ENCODE data around the gene DOK4.
"Not testable (repeated sequence)": the region's sequence is repeated elsewhere in the genome, so short reads cannot be mapped to it uniquely, and the experiment has no call there.

The DOK4 gene

DNA sequence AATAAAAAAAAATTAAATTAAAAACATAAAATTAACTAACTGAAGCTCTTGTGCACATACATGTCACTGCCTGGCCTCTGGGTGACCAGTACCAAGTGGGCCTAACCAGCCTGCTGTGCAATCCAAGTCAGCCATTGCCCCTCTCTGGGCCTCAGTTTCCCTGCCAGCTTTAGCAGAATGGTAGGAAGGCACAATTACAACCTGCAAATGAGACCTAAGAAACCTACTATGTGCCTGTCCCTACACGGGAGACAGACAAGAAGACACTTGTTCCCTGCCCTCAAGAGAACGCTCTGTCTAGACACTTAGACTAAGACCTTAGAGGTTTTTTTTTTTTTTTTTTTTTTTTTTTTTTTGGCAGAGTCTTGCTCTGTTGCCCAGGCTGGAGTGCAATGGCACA, 40.8 kb downstream of the DOK4 start:
- H3K4me1 Mint-ChIP-seq = peaks cover 22% of the 10 kb centered on the region
- H3K4me3 Mint-ChIP-seq = peak overlapping the region in 2 of 3 experiments; percentile 64 to 74
- H3K9me3 Mint-ChIP-seq = peaks cover 3% of the 10 kb centered on the region
- H3K27ac Mint-ChIP-seq = no peak overlapping the region
- H3K36me3 Mint-ChIP-seq (ENCODE audit: low read depth) = peaks cover 26% of the 10 kb centered on the region
- no peaks in the 10 kb centered on the region for H3K27me3 Mint-ChIP-seq (ENCODE audit: low read depth)
- TF ChIP-seq, protein P1, sequence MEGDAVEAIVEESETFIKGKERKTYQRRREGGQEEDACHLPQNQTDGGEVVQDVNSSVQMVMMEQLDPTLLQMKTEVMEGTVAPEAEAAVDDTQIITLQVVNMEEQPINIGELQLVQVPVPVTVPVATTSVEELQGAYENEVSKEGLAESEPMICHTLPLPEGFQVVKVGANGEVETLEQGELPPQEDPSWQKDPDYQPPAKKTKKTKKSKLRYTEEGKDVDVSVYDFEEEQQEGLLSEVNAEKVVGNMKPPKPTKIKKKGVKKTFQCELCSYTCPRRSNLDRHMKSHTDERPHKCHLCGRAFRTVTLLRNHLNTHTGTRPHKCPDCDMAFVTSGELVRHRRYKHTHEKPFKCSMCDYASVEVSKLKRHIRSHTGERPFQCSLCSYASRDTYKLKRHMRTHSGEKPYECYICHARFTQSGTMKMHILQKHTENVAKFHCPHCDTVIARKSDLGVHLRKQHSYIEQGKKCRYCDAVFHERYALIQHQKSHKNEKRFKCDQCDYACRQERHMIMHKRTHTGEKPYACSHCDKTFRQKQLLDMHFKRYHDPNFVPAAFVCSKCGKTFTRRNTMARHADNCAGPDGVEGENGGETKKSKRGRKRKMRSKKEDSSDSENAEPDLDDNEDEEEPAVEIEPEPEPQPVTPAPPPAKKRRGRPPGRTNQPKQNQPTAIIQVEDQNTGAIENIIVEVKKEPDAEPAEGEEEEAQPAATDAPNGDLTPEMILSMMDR (IDR thresholded peaks at IDR 0.05; ENCODE audit: unreplicated experiment in 3 of 3) = no peak

DNA sequence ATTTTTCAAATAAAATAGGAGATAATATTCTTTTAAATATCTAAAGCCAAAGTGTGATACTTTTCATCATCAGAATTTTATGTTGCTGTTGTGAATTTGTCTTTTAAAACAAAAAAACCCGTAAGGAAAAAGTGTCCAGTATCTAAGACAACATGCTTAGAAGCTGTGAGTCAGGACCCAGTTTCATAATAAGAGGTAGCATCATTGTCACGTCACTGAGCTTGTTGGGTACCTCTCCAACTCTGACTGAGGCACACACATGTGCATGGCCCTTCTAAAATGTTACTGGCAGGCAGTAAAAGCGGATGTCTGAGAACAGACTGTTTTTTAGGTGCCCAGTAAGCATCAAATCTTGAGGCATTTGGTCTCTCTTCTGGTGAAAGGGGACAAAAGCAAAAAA, 41.6 kb downstream of the DOK4 start:
- TF ChIP-seq, protein P1 (IDR thresholded peaks at IDR 0.05; ENCODE audit: unreplicated experiment in 3 of 3) = no peak

DNA sequence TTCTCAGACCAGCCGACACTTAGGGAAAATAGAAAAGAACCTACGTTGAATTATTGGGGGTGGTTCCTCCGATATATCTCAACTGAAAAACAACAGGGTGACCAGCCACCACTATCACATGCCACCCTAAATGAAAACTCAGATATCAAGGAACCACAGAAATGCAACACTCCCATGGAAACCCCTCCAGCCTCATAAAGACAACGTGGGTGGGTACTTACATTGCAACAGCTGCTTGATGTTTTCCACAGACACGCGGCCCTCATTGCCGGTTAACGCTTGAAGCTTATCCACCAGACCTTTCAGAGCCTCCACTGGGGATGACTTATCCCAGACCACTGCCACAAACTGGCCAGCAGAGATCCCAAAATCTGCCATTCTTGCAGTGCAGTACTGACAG, 45.7 kb downstream of the DOK4 start:
- H3K27ac Mint-ChIP-seq; H3K4me1 Mint-ChIP-seq; H3K9me3 Mint-ChIP-seq; H3K27me3 Mint-ChIP-seq (ENCODE audit: low read depth); H3K4me3 Mint-ChIP-seq: not testable (repeated sequence)
- H3K36me3 Mint-ChIP-seq (ENCODE audit: low read depth) = peaks cover 61% of the 10 kb centered on the region

More for the DNA sequence above, 41.6 kb downstream of the DOK4 start:
- H3K36me3 Mint-ChIP-seq (ENCODE audit: low read depth) = peaks cover 34% of the 10 kb centered on the region
- peaks cover 22% of the 10 kb centered on the region for H3K4me1 Mint-ChIP-seq
- H3K27ac Mint-ChIP-seq = peak overlapping the region; percentile 55 to 81 (median 57)
- no peaks in the 10 kb centered on the region for H3K27me3 Mint-ChIP-seq (ENCODE audit: low read depth)
- H3K4me3 Mint-ChIP-seq = peak overlapping the region; percentile 60 to 72 (median 70)
- H3K9me3 Mint-ChIP-seq = peaks cover 6% of the 10 kb centered on the region

DNA sequence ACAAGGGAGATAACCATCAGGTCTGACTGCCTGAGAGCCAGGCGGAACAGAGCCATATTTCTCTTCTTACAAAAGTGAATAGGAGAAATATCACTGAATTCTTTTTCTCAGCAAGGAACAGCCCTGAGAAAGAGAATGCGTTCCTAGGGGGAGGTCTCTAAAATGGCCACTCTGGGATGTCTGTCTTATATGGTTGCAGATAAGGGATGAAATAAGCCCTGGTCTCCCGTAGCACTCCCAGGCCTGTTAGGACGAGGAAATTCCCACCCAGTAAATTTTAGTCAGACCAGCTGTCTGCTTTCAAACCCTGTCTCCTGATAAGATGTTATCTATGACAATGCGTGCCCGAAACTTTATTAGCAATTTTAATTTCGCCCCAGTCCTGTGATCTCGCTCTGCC, 46.3 kb downstream of the DOK4 start:
- H3K27me3 Mint-ChIP-seq (ENCODE audit: low read depth); H3K4me1 Mint-ChIP-seq; H3K4me3 Mint-ChIP-seq; H3K27ac Mint-ChIP-seq; H3K9me3 Mint-ChIP-seq: not testable (repeated sequence)
- H3K36me3 Mint-ChIP-seq (ENCODE audit: low read depth) = peaks cover 65% of the 10 kb centered on the region

DNA sequence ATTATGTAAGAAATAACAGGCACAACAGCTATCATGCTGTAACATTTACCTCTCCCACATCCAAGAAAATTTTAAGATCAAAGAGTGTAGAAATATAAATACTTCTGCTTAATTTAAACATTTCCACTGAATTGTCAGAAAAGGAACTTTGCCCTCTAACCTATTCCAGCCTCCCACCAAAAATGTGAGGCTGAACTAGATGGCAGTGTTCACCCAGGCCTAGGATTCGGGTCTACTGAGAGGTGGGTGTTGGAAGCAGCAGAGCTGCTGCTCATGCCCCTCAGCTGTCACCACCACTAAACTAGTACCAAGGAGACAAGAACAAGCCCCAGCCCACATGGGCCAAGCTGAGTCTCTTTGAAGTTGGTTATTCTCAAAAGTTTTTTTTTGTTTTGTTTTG, 50.5 kb downstream of the DOK4 start:
- no peaks in the 10 kb centered on the region for H3K27me3 Mint-ChIP-seq (ENCODE audit: low read depth)
- H3K27ac Mint-ChIP-seq = no peak overlapping the region
- H3K9me3 Mint-ChIP-seq = peaks cover 3% of the 10 kb centered on the region
- TF ChIP-seq, protein P1 (IDR thresholded peaks at IDR 0.05; ENCODE audit: unreplicated experiment in 3 of 3) = no peak
- H3K36me3 Mint-ChIP-seq (ENCODE audit: low read depth) = peaks cover 74% of the 10 kb centered on the region
- no peaks in the 10 kb centered on the region for H3K4me1 Mint-ChIP-seq
- no peak overlapping the region for H3K4me3 Mint-ChIP-seq

DNA sequence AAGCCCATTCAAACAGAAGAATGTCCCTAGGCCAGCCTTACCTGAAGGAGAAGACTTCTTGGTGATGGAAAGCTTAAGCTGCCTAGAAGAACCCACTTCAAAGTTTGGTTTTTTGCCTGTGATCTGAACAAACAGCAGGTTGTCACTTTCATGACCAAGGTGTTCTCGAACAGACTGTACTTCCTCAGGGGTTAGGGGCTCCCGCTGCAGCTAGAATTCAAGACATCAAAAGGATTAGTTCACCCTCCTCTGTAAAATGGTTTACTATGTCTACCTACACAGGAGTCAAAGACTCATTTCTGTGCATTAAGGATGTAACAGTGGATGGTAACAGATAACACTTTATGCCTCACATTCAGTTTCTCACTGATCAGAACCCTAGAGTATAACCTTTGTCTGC, 52.3 kb downstream of the DOK4 start:
- Mint-ChIP-seq H3K4me1 (no peaks in the 10 kb centered on the region), H3K36me3 (ENCODE audit: low read depth) (peaks cover 71% of the 10 kb centered on the region), H3K27ac (no peak overlapping the region), H3K27me3 (ENCODE audit: low read depth) (no peaks in the 10 kb centered on the region), H3K9me3 (no peaks in the 10 kb centered on the region), H3K4me3 (no peak overlapping the region)
- TF ChIP-seq, protein P1 (IDR thresholded peaks at IDR 0.05; ENCODE audit: unreplicated experiment in 3 of 3) = no peak

DNA sequence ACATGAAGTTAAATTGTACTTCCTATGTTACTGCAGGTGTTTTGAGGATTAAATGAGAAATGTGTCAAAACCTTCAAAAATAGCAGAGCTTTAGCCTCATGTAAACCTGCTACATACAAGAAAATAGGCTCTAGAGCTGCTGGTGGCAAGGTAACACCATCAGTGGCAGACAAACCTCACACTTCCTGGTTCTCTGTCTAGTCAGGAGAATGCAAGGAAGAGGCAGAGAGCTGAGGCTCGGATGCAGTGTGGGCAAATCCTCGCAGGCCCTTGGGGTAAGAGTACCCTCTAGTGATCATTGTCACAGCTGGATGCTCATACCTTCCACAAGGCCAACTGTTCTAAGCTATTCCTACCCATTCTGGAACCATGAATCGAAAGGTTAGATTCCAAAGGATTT, 53.3 kb downstream of the DOK4 start:
- H3K27ac Mint-ChIP-seq = no peak overlapping the region
- no peaks in the 10 kb centered on the region for H3K27me3 Mint-ChIP-seq (ENCODE audit: low read depth)
- TF ChIP-seq, protein P1 (IDR thresholded peaks at IDR 0.05; ENCODE audit: unreplicated experiment in 3 of 3) = no peak
- H3K4me3 Mint-ChIP-seq = no peak overlapping the region
- no peaks in the 10 kb centered on the region for H3K9me3 Mint-ChIP-seq
- H3K36me3 Mint-ChIP-seq (ENCODE audit: low read depth) = peaks cover 71% of the 10 kb centered on the region
- H3K4me1 Mint-ChIP-seq = no peaks in the 10 kb centered on the region
